ENCODE measurements around the gene REX1BD.

The REX1BD gene

DNA sequence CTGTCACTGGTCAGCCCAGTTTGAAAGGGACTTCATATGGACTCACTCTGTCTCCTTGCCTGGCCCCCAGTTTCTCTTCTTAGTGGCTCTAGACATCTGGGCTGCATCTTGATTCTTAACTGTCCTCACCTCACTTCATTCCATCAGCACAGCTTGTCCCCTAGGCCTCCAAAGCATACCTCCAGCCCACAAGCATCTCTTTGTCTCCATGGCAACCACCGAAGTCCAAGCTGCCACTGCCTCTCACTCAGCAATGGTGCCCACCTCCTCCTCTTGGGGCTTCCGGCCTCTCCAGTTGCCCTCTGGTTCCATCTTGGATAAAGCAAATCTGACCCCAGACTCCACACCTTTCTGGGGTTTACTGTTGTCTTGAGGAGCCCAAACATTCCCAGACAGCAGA is 38.3 kb downstream of the REX1BD start:
- no peak overlapping the region for H3K27ac ChIP-seq
- H3K4me1 ChIP-seq, result no peaks in the 10 kb centered on the region
- TF ChIP-seq, protein P1, sequence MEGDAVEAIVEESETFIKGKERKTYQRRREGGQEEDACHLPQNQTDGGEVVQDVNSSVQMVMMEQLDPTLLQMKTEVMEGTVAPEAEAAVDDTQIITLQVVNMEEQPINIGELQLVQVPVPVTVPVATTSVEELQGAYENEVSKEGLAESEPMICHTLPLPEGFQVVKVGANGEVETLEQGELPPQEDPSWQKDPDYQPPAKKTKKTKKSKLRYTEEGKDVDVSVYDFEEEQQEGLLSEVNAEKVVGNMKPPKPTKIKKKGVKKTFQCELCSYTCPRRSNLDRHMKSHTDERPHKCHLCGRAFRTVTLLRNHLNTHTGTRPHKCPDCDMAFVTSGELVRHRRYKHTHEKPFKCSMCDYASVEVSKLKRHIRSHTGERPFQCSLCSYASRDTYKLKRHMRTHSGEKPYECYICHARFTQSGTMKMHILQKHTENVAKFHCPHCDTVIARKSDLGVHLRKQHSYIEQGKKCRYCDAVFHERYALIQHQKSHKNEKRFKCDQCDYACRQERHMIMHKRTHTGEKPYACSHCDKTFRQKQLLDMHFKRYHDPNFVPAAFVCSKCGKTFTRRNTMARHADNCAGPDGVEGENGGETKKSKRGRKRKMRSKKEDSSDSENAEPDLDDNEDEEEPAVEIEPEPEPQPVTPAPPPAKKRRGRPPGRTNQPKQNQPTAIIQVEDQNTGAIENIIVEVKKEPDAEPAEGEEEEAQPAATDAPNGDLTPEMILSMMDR (IDR thresholded peaks at IDR 0.05), result no peak
- H2AFZ ChIP-seq, result no peak overlapping the region
- H3K79me2 ChIP-seq, result no peaks in the 10 kb centered on the region
- no peaks in the 10 kb centered on the region for H3K27me3 ChIP-seq (ENCODE audit: control insufficient read depth, insufficient read depth, low read length)
- H3K9ac ChIP-seq, result no peak overlapping the region
- no peak overlapping the region for H3K4me3 ChIP-seq (ENCODE audit: low read depth, low read length)
- no peak overlapping the region for H3K4me2 ChIP-seq (ENCODE audit: low read length)
- H3K9me3 ChIP-seq (ENCODE audit: control insufficient read depth, low read length), result no peaks in the 10 kb centered on the region
- H3K36me3 ChIP-seq (ENCODE audit: control insufficient read depth, insufficient read depth, low read length), result no peaks in the 10 kb centered on the region

DNA sequence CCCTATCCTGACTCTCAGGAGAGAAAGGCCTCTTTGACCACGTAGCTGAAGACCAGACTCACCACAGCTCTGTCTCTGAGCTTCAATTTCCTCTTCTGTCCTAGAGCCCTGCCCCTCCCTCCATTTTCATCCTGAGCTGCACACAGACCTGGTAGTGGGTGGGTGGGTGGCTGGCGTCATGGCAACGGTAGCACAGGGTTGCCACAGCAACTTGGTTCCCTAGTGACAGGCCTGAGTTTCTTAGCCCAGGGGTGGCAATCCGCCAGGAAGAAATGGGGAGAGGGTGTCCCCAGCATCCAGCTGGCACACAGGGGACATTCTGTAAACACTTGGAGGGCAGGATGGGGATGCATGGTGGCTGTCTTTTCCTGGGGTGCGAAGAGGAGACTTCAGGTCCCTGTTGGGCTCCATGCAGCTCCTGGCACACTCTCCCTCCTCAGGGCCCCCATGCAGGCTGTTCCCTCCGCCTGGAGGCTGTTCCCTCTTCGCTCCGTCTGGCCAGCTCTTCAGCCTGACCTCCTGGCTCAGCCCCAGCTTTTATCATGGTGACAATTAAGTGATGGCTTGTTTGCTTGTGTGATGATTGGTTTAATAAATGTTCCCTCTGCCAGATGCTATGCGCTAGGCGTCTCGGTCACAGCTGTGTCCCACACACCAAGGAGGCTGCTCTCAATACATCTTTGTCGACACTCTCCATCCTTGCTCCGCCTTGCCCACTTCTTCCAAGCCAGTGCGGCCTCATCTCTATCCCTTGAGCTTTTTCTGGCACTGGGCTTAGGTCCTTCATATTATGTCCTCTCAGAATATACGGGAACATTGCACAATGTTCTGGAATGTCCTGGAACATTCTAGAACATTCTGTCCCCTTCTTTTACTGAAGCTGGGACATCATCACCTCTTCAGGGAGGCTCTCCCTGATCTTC is 40.8 kb downstream of the REX1BD start:
- no peaks in the 10 kb centered on the region for H3K79me2 ChIP-seq
- no peak overlapping the region for H2AFZ ChIP-seq
- TF ChIP-seq, protein P1 (IDR thresholded peaks at IDR 0.05), result no peak
- no peaks in the 10 kb centered on the region for H3K9me3 ChIP-seq (ENCODE audit: control insufficient read depth, low read length)
- no peaks in the 10 kb centered on the region for H3K36me3 ChIP-seq (ENCODE audit: control insufficient read depth, insufficient read depth, low read length)
- no peak overlapping the region for H3K27ac ChIP-seq
- H3K9ac ChIP-seq, result no peak overlapping the region
- no peak overlapping the region for H3K4me3 ChIP-seq (ENCODE audit: low read depth, low read length)
- no peak overlapping the region for H3K4me2 ChIP-seq (ENCODE audit: low read length)
- no peaks in the 10 kb centered on the region for H3K4me1 ChIP-seq
- H3K27me3 ChIP-seq (ENCODE audit: control insufficient read depth, insufficient read depth, low read length), result no peaks in the 10 kb centered on the region

DNA sequence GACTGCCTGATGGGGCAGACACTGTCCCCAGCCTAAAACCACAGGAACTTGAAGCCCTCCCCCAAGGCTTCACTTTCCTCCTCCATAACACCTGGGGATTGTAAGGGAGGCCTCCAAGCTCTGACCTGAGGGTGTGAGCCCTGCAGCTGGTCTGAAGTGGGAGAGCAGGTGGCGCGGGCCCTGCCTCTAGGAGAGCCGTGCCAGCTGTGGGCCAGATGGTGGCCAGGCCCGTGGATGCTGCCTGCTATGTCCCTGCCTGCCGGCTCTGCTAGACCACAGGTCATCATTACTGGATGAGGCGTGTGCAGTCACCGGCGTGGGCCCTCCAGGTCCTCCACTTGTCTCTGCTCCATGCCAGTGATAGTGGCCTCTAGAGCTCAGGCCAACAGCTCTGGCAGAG is 44.7 kb downstream of the REX1BD start:
- Histone ChIP-seq H3K27me3 (ENCODE audit: control insufficient read depth, insufficient read depth, low read length) (no peaks in the 10 kb centered on the region), H3K4me2 (ENCODE audit: low read length) (no peak overlapping the region), H2AFZ (no peak overlapping the region), H3K9ac (no peak overlapping the region), H3K4me3 (ENCODE audit: low read depth, low read length) (no peak overlapping the region), H3K4me1 (peaks cover 4% of the 10 kb centered on the region), H3K9me3 (ENCODE audit: control insufficient read depth, low read length) (no peaks in the 10 kb centered on the region), H3K36me3 (ENCODE audit: control insufficient read depth, insufficient read depth, low read length) (no peaks in the 10 kb centered on the region), H3K27ac (no peak overlapping the region), H3K79me2 (no peaks in the 10 kb centered on the region)
- TF ChIP-seq, protein P1 (IDR thresholded peaks at IDR 0.05), result no peak

DNA sequence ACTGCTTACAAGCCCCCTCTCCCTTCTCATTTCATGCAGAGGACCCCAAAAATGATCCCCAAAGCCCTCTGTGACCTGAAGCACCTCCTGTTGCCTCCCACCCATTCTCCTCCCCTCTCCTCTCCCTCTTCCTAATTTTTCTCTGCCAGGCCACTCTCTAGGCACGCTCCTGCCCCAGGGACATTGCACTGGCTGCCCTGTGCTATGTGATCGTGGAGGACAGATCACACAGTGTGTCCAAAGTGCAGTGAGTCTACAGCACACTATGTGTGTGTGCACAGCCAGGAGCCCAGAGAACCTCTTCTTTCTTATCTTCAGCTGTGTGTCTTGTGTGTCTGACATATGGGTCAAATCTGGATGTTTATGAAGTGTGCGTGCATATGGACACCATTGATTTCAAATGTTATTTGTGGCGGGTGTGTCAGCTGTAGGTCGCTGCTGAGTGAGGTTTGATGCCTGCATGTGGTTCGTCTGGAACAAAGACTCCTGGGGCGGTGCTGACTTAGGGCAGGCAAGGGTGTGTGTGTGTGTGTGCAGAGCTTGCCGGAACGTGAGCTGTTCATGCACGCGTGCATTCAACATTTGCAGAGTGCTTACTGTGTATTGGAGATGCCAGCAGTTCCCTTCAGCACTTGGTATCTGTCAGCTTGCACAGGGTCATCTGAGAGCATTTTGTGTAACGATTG is 46.2 kb downstream of the REX1BD start:
- H3K9ac ChIP-seq, result no peak overlapping the region

More for the DNA sequence above, 46.2 kb downstream of the REX1BD start:
- TF ChIP-seq, protein P1 (IDR thresholded peaks at IDR 0.05), result no peak
- no peaks in the 10 kb centered on the region for H3K79me2 ChIP-seq
- H3K27ac ChIP-seq, result no peak overlapping the region
- H3K27me3 ChIP-seq (ENCODE audit: control insufficient read depth, insufficient read depth, low read length), result no peaks in the 10 kb centered on the region
- peaks cover 4% of the 10 kb centered on the region for H3K4me1 ChIP-seq
- H3K36me3 ChIP-seq (ENCODE audit: control insufficient read depth, insufficient read depth, low read length), result no peaks in the 10 kb centered on the region
- peak overlapping the region; percentile 22 for H3K4me2 ChIP-seq (ENCODE audit: low read length)
- H2AFZ ChIP-seq, result no peak overlapping the region
- no peaks in the 10 kb centered on the region for H3K9me3 ChIP-seq (ENCODE audit: control insufficient read depth, low read length)
- H3K4me3 ChIP-seq (ENCODE audit: low read depth, low read length), result no peak overlapping the region
